Retinal pigment epithelial cell (primary cell): ENCODE measurements around the gene FAM170B.
A peak's percentile ranks its signal among the peaks of the same experiment; 100 is the strongest.

Experiments
- DNase-seq: peaks from one replicate; pipeline ENCODE4 v3.0.0-alpha.2; 2010; ENCODE audit warnings: low read depth
- H3K4me3 ChIP-seq: 2 replicates; pipeline ENCODE4 v1.5.1; 2011; ENCODE audit warnings: mild to moderate bottlenecking, low read length, control low read depth, moderate library complexity
- CTCF ChIP-seq: conservative IDR thresholded peaks from 2 replicates; pipeline ENCODE4 v1.5.1; 2011; ENCODE audit warnings: low read depth, low read length, control low read depth, inconsistent platforms

Gene FAM170B

GRCh38 chr10:49115015-49115795 is 18.6 kb downstream of the FAM170B start, which contains the start of gene VSTM4:
Gene VSTM4 (minus strand): TSS chr10:49115522. CDS start chr10:49115485, 37 bp downstream.
- H3K4me3 ChIP-seq = peak within 1 kb of the TSS; percentile 60

GRCh38 chr10:49114718-49115014 is 19.2 kb downstream of the FAM170B start:
- H3K4me3 ChIP-seq = peak overlapping the region; percentile 60
- no peak for TF ChIP-seq CTCF
- no peak for DNase-seq

More at GRCh38 chr10:49115015-49115795, 18.6 kb downstream of the FAM170B start, which contains the start of gene VSTM4:
- DNase-seq = no peak
- no peak for TF ChIP-seq CTCF

GRCh38 chr10:49113741-49114141 is 20.1 kb downstream of the FAM170B start:
- DNase-seq = no peak
- H3K4me3 ChIP-seq = no peak overlapping the region
- no peak for TF ChIP-seq CTCF

- no peak for DNase-seq
- H3K4me3 ChIP-seq = no peak overlapping the region
- TF ChIP-seq CTCF = no peak
These were observed 21.0 kb downstream of the FAM170B start for GRCh38 chr10:49112851-49113250.

- TF ChIP-seq CTCF = no peak
- no peak for DNase-seq
- no peak overlapping the region for H3K4me3 ChIP-seq
These were observed 21.7 kb downstream of the FAM170B start for GRCh38 chr10:49112098-49112497.

- H3K4me3 ChIP-seq = no peak overlapping the region
- no peak for TF ChIP-seq CTCF
- no peak for DNase-seq
These were observed 22.5 kb downstream of the FAM170B start for GRCh38 chr10:49111320-49111698.

GRCh38 chr10:49110684-49111319 is 23.0 kb downstream of the FAM170B start:
- no peak for DNase-seq
- no peak overlapping the region for H3K4me3 ChIP-seq
- TF ChIP-seq CTCF = no peak
